Lower lobe of right lung (tissue), 2 donors: Measurements from ENCODE around the gene GPR143. TPM values are rescaled to one million over a fixed set of nuclear protein-coding genes. Genes with fewer than 3 reads are reported as not detected.

ENCODE experiments used
- ATAC-seq, 2 donors: fragments of 200-7000 bp; cut with Tn5 transposase; one replicate each; pipeline ENCODE4 v1.9.1; 2020 to 2022; ENCODE audit warnings: mild to moderate bottlenecking in 2 of 2, moderate library complexity in 2 of 2
- DNase-seq: peaks from one replicate; pipeline ENCODE4 v3.0.0-alpha.2; 2020
- H3K27ac ChIP-seq: fragments of 200-600 bp; one replicate; pipeline ENCODE4 v1.8.0; 2022
- H3K27me3 ChIP-seq: fragments of 200-600 bp; one replicate; pipeline ENCODE4 v1.8.0; 2022; ENCODE audit warnings: low read depth
- H3K36me3 ChIP-seq: fragments of 200-600 bp; one replicate; pipeline ENCODE4 v1.8.0; 2022; ENCODE audit warnings: mild to moderate bottlenecking
- H3K4me1 ChIP-seq: fragments of 200-600 bp; one replicate; pipeline ENCODE4 v1.8.0; 2022
- H3K4me3 ChIP-seq: fragments of 200-600 bp; one replicate; pipeline ENCODE4 v1.8.0; 2022; ENCODE audit warnings: mild to moderate bottlenecking
- H3K9me3 ChIP-seq: fragments of 200-600 bp; one replicate; pipeline ENCODE4 v1.8.0; 2022
- CTCF ChIP-seq: fragments of 200-600 bp; IDR thresholded peaks from one replicate; pipeline ENCODE4 v1.8.0; 2022; ENCODE audit warnings: antibody characterized with exemption, mild to moderate bottlenecking
- intact Hi-C: fragments of 100-400 bp; cut with DNase I; formaldehyde crosslinking; loops from one replicate; pipeline ENCODE4 v1.11.0; 2022
- total RNA-seq: library from RNA; stranded (reverse); fragmentation: NEBNext Ultra II Directional; extraction: Animal tissue kit (Norgen Biotek cat#: 25700); gene quantifications from one replicate; pipeline ENCODE4 v1.2.1, GENCODE V29; 2021
- donor health status: DM: no; HTN: yes; CAD: no; lungs with severe emphysema.

GPR143 gene
- total RNA-seq, 1 donor from 2014 or later = 0.47 TPM

GRCh38 chrX:9707306-9708033, 58.2 kb downstream of the GPR143 start:
- Histone ChIP-seq H3K27me3 (no peaks in the 10 kb centered on the region), H3K4me1 (no peaks in the 10 kb centered on the region), H3K36me3 (peaks cover 20% of the 10 kb centered on the region), H3K9me3 (no peaks in the 10 kb centered on the region), H3K4me3 (no peak overlapping the region), H3K27ac (no peak overlapping the region)
- DNase-seq (no peak), ATAC-seq (no peak)
- intact Hi-C loops = loop anchor here (10.0 kb wide), 1 partner anchor 733 kb away; no protein-coding TSS in a partner anchor
- TF ChIP-seq CTCF = no peak

GRCh38 chrX:9706421-9706820, 59.2 kb downstream of the GPR143 start:
- no peak for DNase-seq
- Histone ChIP-seq H3K4me3 (no peak overlapping the region), H3K27ac (no peak overlapping the region), H3K36me3 (peaks cover 15% of the 10 kb centered on the region), H3K9me3 (no peaks in the 10 kb centered on the region), H3K4me1 (no peaks in the 10 kb centered on the region), H3K27me3 (no peaks in the 10 kb centered on the region)
- no peak for TF ChIP-seq CTCF
- no peak for ATAC-seq
- intact Hi-C loops = loop anchor here (10.0 kb wide), 1 partner anchor 732 kb away; no protein-coding TSS in a partner anchor

GRCh38 chrX:9704876-9705465, 60.7 kb downstream of the GPR143 start:
- intact Hi-C loops = loop anchor here (10.0 kb wide), 1 partner anchor 730 kb away; no protein-coding TSS in a partner anchor
- Histone ChIP-seq H3K27ac (no peak overlapping the region), H3K27me3 (no peaks in the 10 kb centered on the region), H3K4me1 (no peaks in the 10 kb centered on the region), H3K4me3 (no peak overlapping the region), H3K9me3 (no peaks in the 10 kb centered on the region), H3K36me3 (peaks cover 7% of the 10 kb centered on the region)
- no peak for ATAC-seq
- no peak for DNase-seq
- no peak for TF ChIP-seq CTCF

DNA sequence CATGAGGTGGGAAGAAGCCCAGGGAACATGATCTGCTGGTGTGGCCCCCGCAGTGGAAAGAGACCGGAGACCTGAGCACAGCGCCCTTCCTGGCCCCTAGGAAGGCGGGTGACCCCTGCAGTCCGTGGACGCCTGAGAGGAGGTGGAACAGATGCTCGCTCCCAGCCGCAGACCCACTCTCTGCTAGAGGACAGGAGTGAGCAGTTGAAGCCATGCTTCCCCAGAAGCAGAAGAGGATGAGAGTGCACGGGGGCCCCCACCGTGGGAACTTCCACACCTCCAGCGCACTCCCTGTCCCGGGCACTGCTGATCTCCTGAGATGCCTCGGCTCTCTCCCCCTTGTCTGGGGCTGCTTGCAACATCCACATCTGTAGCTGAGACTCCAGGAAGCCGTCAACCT, 62.2 kb downstream of the GPR143 start:
- no peak for TF ChIP-seq CTCF
- DNase-seq (no peak), ATAC-seq (no peak)
- Histone ChIP-seq H3K27ac (no peak overlapping the region), H3K9me3 (no peaks in the 10 kb centered on the region), H3K27me3 (no peaks in the 10 kb centered on the region), H3K36me3 (no peaks in the 10 kb centered on the region), H3K4me3 (no peak overlapping the region), H3K4me1 (no peaks in the 10 kb centered on the region)
- intact Hi-C loops = loop anchor here (10.0 kb wide), 1 partner anchor 729 kb away; no protein-coding TSS in a partner anchor

GRCh38 chrX:9701790-9702189, 63.9 kb downstream of the GPR143 start:
- ATAC-seq = no peak
- Histone ChIP-seq H3K27ac (no peak overlapping the region), H3K27me3 (no peaks in the 10 kb centered on the region), H3K36me3 (no peaks in the 10 kb centered on the region), H3K4me1 (no peaks in the 10 kb centered on the region), H3K9me3 (no peaks in the 10 kb centered on the region), H3K4me3 (no peak overlapping the region)
- TF ChIP-seq CTCF = no peak
- DNase-seq = no peak
- intact Hi-C loops = loop anchor here (10.0 kb wide), 1 partner anchor 727 kb away; no protein-coding TSS in a partner anchor
